GM12878 (cell line): ENCODE data around the gene DGAT2. TPM values are rescaled to one million over a fixed set of nuclear protein-coding genes. Genes with fewer than 3 reads are reported as not detected.

Source experiments
- ATAC-seq: fragments of 200-7000 bp; cut with Tn5 transposase; 3 replicates; pipeline ENCODE4 v1.9.1; 2020; ENCODE audit warnings: mild to moderate bottlenecking, moderate library complexity
- BruUV-seq: library from RNA; stranded (reverse); fragments of 400-500 nt; replicated peaks from 2 replicates; lab custom pipeline; 2021; lab: Mats Ljungman, UMichigan
- CTCF ChIA-PET: fragments of 300-600 bp; sonication (Branson Sonifier 250); formaldehyde crosslinking; extraction: SDS; loops from one replicate; lab custom pipeline; 2021; ENCODE audit warnings: inconsistent platforms; lab: Yijun Ruan, JAX
- POLR2A ChIA-PET: fragments of 350-600 bp; formaldehyde crosslinking; extraction: SDS; loops from one replicate; lab custom pipeline; 2021; ENCODE audit warnings: inconsistent platforms; lab: Charles Lee
- RAD21 ChIA-PET: fragments of 300-600 bp; sonication (Branson Sonifier 250); formaldehyde crosslinking; loops from one replicate; lab custom pipeline; 2023; ENCODE audit warnings: antibody characterized with exemption; ENCODE audit not compliant: unreplicated experiment; lab: Charles Lee
- SMC1A ChIA-PET: fragments of 300-600 bp; sonication (Branson Sonifier 250); formaldehyde crosslinking; loops from one replicate; lab custom pipeline; 2023; ENCODE audit not compliant: unreplicated experiment, uncharacterized antibody; lab: Charles Lee
- DNase-seq: peaks from one replicate; pipeline ENCODE4 v3.0.0-alpha.2; 2011; ENCODE audit warnings: low read depth, low spot score
- FAIRE-seq: peaks from 3 replicates; lab custom pipeline; 2011; peaks lifted over from hg19 to GRCh38; lab: Jason Lieb, UNC
- H2AFZ ChIP-seq: 2 replicates; pipeline ENCODE4 v1.6.0; 2011; ENCODE audit warnings: low read depth, low read length, control low read depth; ENCODE audit not compliant: control insufficient read depth
- H3K27ac ChIP-seq: 2 replicates; pipeline ENCODE4 v1.5.1; 2011; ENCODE audit warnings: control low read depth; ENCODE audit not compliant: control insufficient read depth, insufficient read depth
- H3K27me3 ChIP-seq, 2 experiments: replicated peaks in 1 of 2; 2 replicates each; pipeline versions ENCODE4 v1.6.0 to v1.6.1; 2011; ENCODE audit warnings: low read length in 1 of 2; ENCODE audit not compliant: control insufficient read depth in 2 of 2, insufficient read depth in 2 of 2
- H3K36me3 ChIP-seq, 2 experiments: 2 replicates each; pipeline ENCODE4 v1.5.1; 2011; ENCODE audit warnings: low read length in 1 of 2; ENCODE audit not compliant: control insufficient read depth in 2 of 2, insufficient read depth in 2 of 2
- H3K4me1 ChIP-seq: 2 replicates; pipeline ENCODE4 v1.6.1; 2011; ENCODE audit warnings: mild to moderate bottlenecking, low read length, moderate library complexity, mixed read lengths; ENCODE audit not compliant: control insufficient read depth, insufficient read depth
- H3K4me2 ChIP-seq: 2 replicates; pipeline ENCODE4 v1.6.0; 2011; ENCODE audit warnings: control low read depth; ENCODE audit not compliant: control insufficient read depth, insufficient read depth
- H3K4me3 ChIP-seq: fragments of 200-600 bp; sonication (generic); 2 replicates; pipeline ENCODE4 v1.5.1; 2016
- H3K79me2 ChIP-seq: 2 replicates; pipeline ENCODE4 v1.6.0; 2011; ENCODE audit warnings: low read length; ENCODE audit not compliant: control insufficient read depth, insufficient read depth
- H3K9ac ChIP-seq: 2 replicates; pipeline ENCODE4 v1.8.0; 2011; ENCODE audit warnings: low read length, control low read depth, mixed read lengths; ENCODE audit not compliant: control insufficient read depth, insufficient read depth
- H3K9me3 ChIP-seq: replicated peaks from 3 replicates; pipeline ENCODE4 v1.5.1; 2011; ENCODE audit warnings: mild to moderate bottlenecking, low read length; ENCODE audit not compliant: control insufficient read depth, insufficient read depth
- H4K20me1 ChIP-seq: 2 replicates; pipeline ENCODE4 v1.6.0; 2011; ENCODE audit not compliant: control insufficient read depth, insufficient read depth
- ATF3 ChIP-seq: IDR thresholded peaks from 2 replicates; pipeline ENCODE4 v1.6.1; 2011; ENCODE audit warnings: low read depth, mild to moderate bottlenecking, low read length, moderate library complexity, borderline replicate concordance; ENCODE audit errors: extremely low read depth
- CHD2 ChIP-seq: IDR thresholded peaks from 2 replicates; pipeline ENCODE4 v1.6.1; 2011; ENCODE audit warnings: low read depth, low read length, improper control_type of control experiment, borderline replicate concordance
- ETV6 ChIP-seq, 2 experiments: fragments of 450-650 bp in 1 of 2; IDR thresholded peaks in 1 of 2; conservative IDR thresholded peaks in 1 of 2; 2 replicates each; pipeline ENCODE4 v1.6.1; 2014; ENCODE audit warnings: antibody characterized with exemption in 1 of 2, borderline replicate concordance in 1 of 2, low read depth in 1 of 2, mild to moderate bottlenecking in 1 of 2, moderate library complexity in 1 of 2
- HDAC6 ChIP-seq: fragments of 200-600 bp; sonication (generic); IDR thresholded peaks from one replicate; pipeline ENCODE4 v1.8.0; 2017; ENCODE audit warnings: antibody characterized with exemption; ENCODE audit not compliant: unreplicated experiment
- HDGF ChIP-seq: fragments of 450-650 bp; IDR thresholded peaks from 2 replicates; pipeline ENCODE4 v1.6.1; 2016; ENCODE audit warnings: antibody characterized with exemption
- IKZF2 ChIP-seq, 2 experiments: fragments of 450-650 bp; IDR thresholded peaks; 2 replicates each; pipeline ENCODE4 v1.6.1; 2017; ENCODE audit warnings: mild to moderate bottlenecking in 2 of 2, moderate library complexity in 2 of 2
- IRF4 ChIP-seq: IDR thresholded peaks from 2 replicates; pipeline ENCODE4 v1.6.1; 2011; ENCODE audit warnings: low read depth, low read length
- MEF2B ChIP-seq: fragments of 450-650 bp; IDR thresholded peaks from 2 replicates; pipeline ENCODE4 v1.6.1; 2018; ENCODE audit warnings: mild to moderate bottlenecking, moderate library complexity; ENCODE audit not compliant: partially characterized antibody, poor library complexity, severe bottlenecking
- MYB ChIP-seq: fragments of 150-350 bp; IDR thresholded peaks from 2 replicates; pipeline ENCODE4 v1.6.1; 2014; ENCODE audit warnings: mild to moderate bottlenecking, low read depth, low read length, borderline replicate concordance
- POLR2AphosphoS2 ChIP-seq: IDR thresholded peaks from 2 replicates; pipeline ENCODE4 v1.6.1; 2011; ENCODE audit warnings: low read depth, mild to moderate bottlenecking, low read length, improper control_type of control experiment, moderate library complexity
- RAD51 ChIP-seq: fragments of 450-650 bp; IDR thresholded peaks from 2 replicates; pipeline ENCODE4 v1.6.1; 2016; ENCODE audit warnings: moderate library complexity, mild to moderate bottlenecking, inconsistent platforms
- SRF ChIP-seq, 2 experiments: IDR thresholded peaks; 2 replicates each; pipeline ENCODE4 v1.6.1; 2011; ENCODE audit warnings: low read depth in 2 of 2, low read length in 2 of 2, mild to moderate bottlenecking in 1 of 2, moderate library complexity in 1 of 2
- ZNF207 ChIP-seq: fragments of 450-650 bp; IDR thresholded peaks from 2 replicates; pipeline ENCODE4 v1.6.1; 2014; ENCODE audit warnings: antibody characterized with exemption, mild to moderate bottlenecking, borderline replicate concordance
- ZNF24 ChIP-seq: fragments of 450-650 bp; IDR thresholded peaks from 2 replicates; pipeline ENCODE4 v1.6.1; 2017; ENCODE audit warnings: antibody characterized with exemption, mild to moderate bottlenecking
- WGBS: methylation state at CpG from one replicate; pipeline ENCODE4 v1.1.6; 2016; ENCODE audit warnings: low lambda C conversion rate; ENCODE audit not compliant: insufficient replicate concordance, insufficient coverage; ENCODE audit errors: missing lambda C conversion rate; 5-methylcytosine and 5-hydroxymethylcytosine counted together
- in situ Hi-C: fragments of 300-500 bp; cut with MboI; formaldehyde crosslinking; loops from 9 replicates; pipeline ENCODE4 v1.14.3; 2018; ENCODE audit warnings: mixed read lengths
- intact Hi-C: fragments of 100-400 bp; cut with micrococcal nuclease; formaldehyde crosslinking; loops from one replicate; pipeline ENCODE4 v1.14.2; 2022; ENCODE audit not compliant: unreplicated experiment
- polyA plus RNA-seq, 11 experiments: library from polyadenylated mRNA; depleted of rRNA in 4 of 11; unstranded in 6 of 11; stranded (reverse) in 5 of 11; fragments of >200 nt; fragmentation: Nextera tagmentation in 4 of 11; fragmentation: Illumina TruSeq in 1 of 11; extraction: Ambion mirVana in 4 of 11; extraction: Trizol in 1 of 11; gene quantifications; 1 replicate in 1 of 11; 2 replicates in 10 of 11; pipeline versions ENCODE4 v1.2.1 to v1.2.3, GENCODE V29; 2011 to 2016; ENCODE audit warnings: inconsistent platforms in 2 of 11, missing spikeins in 2 of 11, low read depth in 1 of 11
- total RNA-seq, 4 experiments: library from RNA; depleted of rRNA in 3 of 4; stranded (reverse); fragments of >200 nt in 3 of 4; fragmentation: Illumina TruSeq in 1 of 4; extraction: Trizol in 1 of 4; gene quantifications; 2 replicates each; pipeline versions ENCODE4 v1.2.1 to v1.2.3, GENCODE V29; 2013 to 2021

DGAT2 gene
- total and polyA plus RNA-seq, 10 of the 15 experiments (the other 5 are each of a cell fraction or from before 2014, with no cell fraction given): 5.1 to 25.9 (median 17.6) TPM

GRCh38 chr11:75735181-75735845 is 33.3 kb upstream of the DGAT2 start:
- in situ Hi-C loops: no loop called here
- Histone ChIP-seq H3K27me3 (no peaks in the 10 kb centered on the region), H3K9me3 (no peaks in the 10 kb centered on the region), H4K20me1 (no peaks in the 10 kb centered on the region), H3K79me2 (no peaks in the 10 kb centered on the region), H3K36me3 (no peaks in the 10 kb centered on the region), H2AFZ (no peak overlapping the region), H3K4me2 (no peak overlapping the region), H3K9ac (no peak overlapping the region), H3K4me3 (no peak overlapping the region)
- no TSS peak for BruUV-seq
- no peak for DNase-seq
- intact Hi-C loops: no loop called here
- ATAC-seq: no peak
- ChIA-PET POLR2A (interaction anchor here (1.0 kb wide), 1 partner anchor 21 kb away, joined by 3 read pairs; no protein-coding TSS in a partner anchor), SMC1A (no interaction called here), CTCF (interaction anchor here (0.6 to 0.7 kb wide), 2 partner anchors 106 to 559 kb away, joined by 3 read pairs; no protein-coding TSS in a partner anchor)
- no peak for FAIRE-seq
- 67% methylated on average over 4 of the region's 4 CpGs for WGBS
- TF ChIP-seq MYB (no peak), SRF (IDR thresholded peaks at IDR 0.05; ENCODE audit: low read depth in 2 of 2, low read length in 2 of 2) (no peak), CHD2 (no peak), ETV6 (conservative IDR thresholded peaks at IDR 0.05 in 1 of 2, IDR thresholded peaks at IDR 0.05 in 1 of 2; ENCODE audit: borderline replicate concordance in 1 of 2, low read depth in 1 of 2) (no peak), HDAC6 (no peak), ZNF24 (no peak), IKZF2 (IDR thresholded peaks at IDR 0.05) (no peak), HDGF (no peak), ZNF207 (no peak), MEF2B (no peak), POLR2AphosphoS2 (no peak), RAD51 (no peak), ATF3 (no peak), IRF4 (no peak)
- TF ChIP-seq, all 136 proteins: peak for 0
- RAD21 ChIA-PET: no interaction called here
- no peaks in the 10 kb centered on the region for H3K4me1 ChIP-seq
- H3K27ac ChIP-seq: no peak overlapping the region
